DMS153 treated with DMSO at 0.1 percent for 48 hours (cell line): ENCODE data around the gene QPCTL.
"Not testable (repeated sequence)": the region's sequence is repeated elsewhere in the genome, so short reads cannot be mapped to it uniquely, and the experiment has no call there.

Experiments used
- DNase-seq: peaks from one replicate; lab custom pipeline; 2025; ENCODE audit not compliant: unreplicated experiment; lab: John Stamatoyannopoulos, UW

Gene QPCTL

DNA sequence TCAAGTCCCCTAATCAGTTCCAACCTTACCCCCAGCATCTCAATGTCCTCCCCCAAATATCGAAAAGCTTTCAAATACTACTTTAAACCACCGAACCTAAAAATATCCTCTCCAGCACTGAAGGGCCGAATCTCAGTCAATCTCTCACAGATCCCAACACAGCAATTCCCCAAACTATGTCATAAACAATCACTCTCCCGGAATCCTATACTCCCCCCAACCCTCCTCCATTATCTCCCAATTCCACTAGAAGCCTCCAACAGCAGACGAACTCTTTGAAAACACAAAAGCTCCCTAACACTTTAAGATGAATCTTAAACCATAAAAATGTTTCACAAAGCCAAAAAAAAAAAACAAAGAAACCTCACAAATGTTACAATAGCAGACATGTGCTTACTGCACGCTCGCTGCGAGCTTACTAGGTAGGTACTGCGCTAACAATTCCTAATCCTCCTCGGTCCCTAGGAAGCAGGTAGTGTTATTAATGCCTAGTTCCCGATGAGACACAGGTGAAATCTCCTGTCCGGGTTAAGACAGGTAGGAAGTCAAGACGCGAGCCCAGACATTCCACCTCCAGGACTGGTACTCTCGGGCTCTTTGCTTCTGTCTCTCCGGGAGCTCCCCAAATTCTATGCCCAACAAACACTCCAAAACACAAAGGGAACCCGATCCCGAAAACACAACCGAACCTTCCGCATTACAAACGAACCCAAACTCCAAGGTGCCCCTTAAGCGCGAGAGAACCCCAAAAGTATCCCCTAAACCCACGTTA is 24.1 kb downstream of the QPCTL start:
- DNase-seq, result no peak

DNA sequence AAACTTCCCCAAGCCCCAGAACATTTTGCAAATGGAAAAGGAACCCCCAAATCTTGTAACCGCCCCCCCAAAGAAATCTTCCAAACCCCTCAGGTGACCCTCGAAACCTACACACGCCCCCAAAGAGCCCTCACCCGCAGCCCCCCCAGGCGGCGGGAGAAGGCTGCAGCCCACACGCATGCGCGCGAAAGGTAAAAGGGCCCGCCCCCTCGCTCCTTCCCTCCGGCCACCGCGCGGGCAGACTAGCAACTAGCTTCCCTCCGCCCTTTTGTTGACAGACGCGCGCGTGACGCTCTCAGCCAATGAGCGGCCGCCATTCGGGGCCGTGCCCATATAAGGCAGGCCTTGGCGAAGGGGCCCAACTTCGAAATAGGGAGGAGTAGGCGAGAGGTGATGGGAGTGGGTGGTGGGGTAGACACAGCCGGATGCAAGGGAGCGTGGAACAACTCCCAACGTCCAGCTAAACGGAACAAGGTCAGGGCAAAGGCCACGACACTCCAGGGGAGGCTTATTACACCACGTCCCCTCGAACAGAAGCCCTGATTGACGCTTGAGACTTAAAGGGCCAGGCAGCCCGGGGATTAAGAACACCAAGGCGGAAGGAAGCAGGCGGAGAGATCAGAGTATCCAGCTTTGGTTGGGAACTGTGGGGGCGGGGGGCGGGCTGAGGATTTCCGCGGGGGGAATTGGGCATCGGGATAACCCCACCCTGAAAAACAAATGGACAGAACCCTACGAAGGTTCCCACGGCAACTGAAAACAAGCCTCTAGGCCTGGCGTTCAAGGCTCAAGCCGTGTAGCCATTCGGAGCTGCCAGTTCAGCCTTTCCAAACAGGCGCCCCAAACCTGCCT is 24.9 kb downstream of the QPCTL start:
- peak; percentile 95 for DNase-seq

DNA sequence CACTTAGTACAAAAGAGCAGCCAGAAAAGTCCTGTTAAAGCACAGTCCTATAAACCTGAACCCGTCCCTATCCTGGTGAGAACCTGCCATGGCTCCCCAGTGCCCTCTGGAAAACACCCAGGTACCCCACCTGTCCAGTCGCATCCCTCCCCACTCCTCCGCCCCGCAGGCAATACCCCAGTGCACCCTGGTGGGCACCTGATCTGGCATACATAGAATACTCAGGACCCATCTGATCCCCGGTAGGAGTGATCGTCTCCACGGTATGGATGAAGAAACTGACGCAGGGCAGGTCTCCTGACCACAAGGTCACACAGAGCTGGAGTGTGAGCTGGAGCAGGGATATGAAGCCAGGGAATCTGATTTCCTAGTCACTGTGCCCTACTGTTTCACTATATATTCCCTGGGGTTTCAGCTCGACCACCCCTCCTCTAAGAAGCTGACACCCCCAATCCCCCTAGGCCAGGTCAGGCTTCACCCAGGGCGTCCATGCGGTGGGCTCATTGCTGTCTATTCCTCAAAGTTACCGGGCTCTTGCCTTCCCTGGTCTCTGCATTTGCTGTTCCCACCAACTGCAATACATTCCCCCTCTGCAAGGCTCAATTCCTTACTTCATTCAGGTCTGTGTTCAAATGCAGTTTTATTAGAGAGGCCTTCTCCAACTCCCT is 25.7 kb downstream of the QPCTL start:
- no peak for DNase-seq

DNA sequence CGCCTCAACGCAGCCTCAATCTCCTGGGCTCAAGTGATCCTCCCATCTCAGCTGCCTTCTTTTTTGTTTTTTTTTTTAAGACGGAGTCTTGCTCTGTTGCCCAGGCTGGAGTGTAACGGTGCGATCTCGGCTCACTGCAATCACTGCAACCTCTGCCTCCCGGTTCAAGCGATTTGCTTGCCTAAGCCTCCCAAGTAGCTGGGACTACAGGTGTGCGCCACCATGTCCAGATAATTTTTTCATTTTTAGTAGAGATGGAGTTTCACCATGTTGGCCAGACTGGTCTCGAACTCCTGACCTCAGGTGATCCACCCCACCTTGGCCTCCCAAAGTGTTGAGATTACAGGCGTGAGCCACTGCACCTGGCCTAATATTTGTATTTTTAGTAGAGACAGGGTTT is 27.6 kb downstream of the QPCTL start:
- not testable (repeated sequence) for DNase-seq

DNA sequence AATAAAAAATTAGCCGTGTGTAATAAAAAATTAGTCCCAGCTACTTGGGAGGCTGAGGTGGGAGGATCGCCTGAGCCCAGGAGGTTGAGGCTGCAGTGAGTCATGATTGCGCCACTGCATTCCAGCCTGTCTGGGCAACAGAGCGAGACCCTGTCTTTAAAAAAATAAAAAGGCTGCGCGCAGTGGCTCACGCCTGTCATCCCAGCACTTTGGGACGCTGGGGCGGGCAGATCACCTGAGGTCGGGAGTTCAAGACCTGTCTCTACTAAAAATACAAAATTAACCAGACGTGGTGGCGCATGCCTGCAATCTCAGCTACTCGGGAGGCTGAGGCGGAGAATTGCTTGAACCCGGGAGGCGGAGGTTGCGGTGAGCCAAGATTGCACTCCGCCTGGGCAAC is 36.2 kb downstream of the QPCTL start:
- DNase-seq, result not testable (repeated sequence)

DNA sequence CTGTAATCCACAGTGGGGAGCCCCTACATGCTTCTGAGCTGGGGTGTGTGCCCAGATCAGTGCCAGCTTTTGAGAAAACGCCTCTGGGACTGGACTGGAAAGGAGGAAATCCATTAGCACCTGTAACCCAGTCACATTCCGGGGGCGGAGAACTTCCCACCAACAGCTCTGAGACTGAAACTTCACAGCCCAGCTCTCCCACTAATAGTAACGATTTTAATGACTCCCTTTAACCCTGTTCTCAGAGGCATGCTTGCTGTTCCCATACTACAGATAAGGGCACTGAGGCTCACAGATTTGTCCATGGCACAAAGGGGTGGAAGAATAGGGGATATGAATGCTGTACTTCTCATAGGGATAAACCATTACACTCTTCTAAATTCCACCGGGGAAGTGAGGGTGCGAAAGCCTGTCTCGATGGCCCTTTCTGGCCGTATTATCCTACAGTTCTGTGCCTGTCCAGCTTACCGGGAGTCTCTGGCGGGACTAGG is 37.4 kb downstream of the QPCTL start:
- DNase-seq, result no peak

DNA sequence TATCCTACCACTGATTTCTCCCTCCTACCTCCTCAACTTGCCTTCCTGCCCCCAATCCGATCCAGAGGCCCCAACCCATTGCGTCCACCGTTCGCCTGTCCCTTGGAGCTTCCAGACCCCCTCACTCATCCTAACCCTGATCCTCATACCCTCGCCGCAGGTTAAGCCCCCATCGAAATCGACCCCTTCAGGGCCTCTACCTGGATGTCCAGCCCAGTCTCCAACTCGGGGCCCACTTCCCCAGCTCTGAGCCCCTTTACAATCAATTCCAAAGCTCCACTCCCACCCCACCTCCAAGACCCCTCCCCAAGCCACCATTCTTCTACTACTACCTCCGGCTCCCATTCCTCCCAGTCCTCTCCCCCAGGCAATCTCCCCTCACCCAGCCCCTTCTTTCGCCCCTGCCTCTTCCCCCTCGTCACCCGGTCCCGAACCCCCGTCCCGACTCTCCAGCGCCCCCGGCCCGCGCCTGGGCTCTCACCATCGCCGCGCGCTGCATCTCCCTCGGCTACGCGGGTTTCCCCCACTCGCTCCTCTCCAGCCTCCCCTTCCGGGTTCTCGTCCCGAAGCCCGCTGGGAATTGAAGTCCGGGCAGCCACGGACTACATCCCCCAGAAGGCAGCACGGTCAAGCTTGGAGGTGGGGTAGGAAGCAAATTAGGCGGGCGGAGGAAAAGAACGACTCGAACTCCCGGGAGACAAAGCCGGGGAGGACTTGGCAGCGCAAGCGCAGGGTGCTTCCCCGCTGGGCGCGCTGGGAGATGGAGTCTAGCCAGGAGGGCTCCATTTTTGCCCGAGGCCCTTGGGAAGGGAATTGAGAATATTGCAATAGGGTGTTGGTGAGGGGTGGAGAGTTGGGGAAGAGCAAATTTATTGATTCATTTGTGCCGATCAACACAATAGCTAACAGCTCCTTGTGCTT is 38.2 kb downstream of the QPCTL start, which contains the start of gene FBXO46:
Gene FBXO46, minus strand, starts transcription at position 529 of the 921 bp plus-strand sequence. CDS start 17,401 bp downstream, outside the sequence.
- peak; percentile 97 for DNase-seq

DNA sequence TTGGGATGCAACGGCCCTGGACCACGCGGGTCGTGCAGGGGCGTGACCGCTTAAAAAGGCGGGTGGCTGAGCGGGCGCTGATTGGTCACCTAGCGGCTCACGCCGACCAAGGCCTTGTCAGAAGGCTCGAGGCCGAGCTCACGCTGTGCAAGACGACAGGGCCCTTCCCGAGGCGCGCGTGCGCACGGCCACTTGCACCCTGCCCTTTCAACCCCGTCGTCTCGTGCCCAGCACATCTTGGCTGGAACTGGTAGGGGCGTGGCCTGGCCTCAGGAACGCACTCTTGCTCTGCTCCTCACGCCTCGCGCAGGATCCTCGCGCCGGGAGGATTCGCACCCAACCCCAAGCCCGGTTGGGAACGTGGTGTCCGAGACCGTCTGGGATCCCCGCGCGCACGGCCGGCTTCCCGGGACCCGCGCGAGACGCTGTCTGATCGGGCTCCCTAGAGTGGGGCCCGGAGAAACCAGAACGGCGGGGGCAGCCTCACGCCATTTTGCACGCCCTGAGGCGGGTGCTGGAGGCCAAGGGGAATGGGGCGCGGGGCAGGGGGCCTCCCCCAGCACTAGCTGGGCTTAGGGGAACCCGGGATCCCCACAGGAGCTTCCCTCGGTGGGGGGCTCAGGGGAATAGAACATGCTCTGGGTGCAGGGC is 40.8 kb downstream of the QPCTL start, which contains the start of gene MEIOSIN:
Gene MEIOSIN, plus strand, starts transcription at position 280 of the 651 bp plus-strand sequence. CDS start 1,938 bp downstream, outside the sequence.
- DNase-seq, result no peak

DNA sequence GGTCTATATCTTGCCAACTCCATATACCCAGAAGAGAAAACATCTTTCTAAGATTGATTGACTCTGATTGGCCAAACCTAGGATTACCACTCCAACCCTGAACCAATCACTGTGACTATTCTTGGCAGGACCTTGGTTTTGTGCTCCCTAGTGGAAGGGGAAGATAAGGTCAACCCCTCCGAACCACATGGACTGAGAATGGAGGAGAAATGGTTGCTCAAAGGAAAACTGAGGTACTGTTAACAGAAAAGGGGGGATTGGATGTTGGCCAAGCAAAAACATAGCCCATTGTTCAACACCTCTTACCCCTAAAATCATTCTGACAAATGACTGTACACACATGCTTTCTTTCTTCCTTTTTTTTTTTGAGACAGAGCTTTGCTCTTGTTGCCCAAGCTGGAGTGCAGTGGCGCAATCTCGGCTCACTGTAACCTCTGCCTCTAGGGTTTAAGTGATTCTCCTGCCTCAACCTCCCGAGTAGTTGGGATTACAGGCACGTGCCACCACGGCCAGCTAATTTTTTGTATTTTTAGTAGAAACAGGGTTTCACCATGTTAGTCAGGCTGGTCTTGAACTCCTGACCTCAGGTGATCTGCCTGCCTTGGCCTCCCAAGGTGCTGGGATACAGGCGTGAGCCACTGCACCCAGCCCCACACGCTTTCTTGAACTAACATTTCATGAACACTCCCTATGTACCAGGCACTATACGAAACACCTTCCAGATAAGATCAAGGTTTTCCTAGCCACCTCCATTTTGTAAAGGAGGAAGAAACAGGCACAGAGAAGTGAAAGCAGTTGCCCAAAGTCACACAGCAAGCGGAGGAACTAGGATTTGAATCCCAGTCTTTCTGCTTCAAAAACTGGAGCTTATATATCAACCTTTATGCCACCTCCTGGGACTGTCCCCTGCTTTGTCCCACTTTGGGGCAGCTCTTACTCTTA is 47.3 kb downstream of the QPCTL start:
- DNase-seq, result no peak

DNA sequence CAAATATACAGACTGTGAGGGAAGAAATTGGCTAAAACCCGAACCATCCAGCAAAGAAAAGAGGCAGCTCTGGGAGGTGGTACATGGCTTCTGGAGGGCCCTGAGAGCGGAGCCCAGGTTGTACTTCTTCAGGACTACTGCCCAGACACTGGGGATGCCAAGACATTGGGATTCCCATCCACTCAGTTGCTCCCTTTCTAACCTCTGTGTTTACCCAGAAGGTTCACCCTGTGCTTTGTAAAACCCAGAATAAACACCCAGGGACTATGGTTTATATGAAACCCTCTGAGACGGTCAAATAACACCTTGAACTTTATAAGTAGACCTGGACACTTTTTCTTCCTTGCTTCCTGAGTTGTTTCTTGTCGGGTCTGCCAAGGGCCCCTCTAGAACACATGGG is 50.5 kb downstream of the QPCTL start:
- no peak for DNase-seq

DNA sequence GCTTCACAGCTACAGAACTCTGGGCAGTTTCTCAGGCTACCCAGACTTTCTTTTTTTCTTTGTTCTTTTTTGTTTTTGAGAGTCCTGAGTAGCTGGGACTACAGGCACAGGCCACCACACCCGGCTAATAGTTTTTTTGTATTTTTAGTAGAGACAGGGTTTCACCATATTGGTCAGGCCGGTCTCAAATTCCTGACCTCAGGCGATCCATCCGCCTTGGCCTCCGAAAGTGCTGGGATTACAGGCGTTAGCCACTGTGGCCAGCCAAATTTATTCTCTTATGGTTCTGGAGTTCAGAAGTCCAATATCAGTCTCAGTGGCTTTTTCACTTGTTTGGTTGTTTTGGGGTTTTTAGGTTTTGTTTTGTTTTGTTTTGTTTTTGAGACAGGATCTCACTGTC is 53.1 kb downstream of the QPCTL start:
- DNase-seq, result no peak

DNA sequence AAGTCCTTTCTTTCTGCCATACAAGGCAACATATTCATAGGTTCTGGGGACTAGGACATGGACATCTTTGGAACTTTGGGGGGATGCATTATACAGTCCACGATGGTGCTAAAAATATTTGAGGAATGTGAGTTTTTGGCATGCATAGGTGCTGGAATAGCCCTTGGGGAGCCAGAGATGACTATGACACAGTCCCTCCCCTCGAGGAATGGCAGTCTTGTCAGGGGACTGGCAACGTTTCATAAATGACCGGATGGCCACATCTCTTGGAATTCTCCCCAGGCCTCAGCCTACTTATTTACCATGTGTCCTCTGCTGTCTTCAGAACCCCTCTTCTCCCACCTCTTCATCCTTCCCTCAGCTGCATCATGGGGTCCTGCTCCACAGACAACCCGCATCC is 54.4 kb downstream of the QPCTL start:
- no peak for DNase-seq

DNA sequence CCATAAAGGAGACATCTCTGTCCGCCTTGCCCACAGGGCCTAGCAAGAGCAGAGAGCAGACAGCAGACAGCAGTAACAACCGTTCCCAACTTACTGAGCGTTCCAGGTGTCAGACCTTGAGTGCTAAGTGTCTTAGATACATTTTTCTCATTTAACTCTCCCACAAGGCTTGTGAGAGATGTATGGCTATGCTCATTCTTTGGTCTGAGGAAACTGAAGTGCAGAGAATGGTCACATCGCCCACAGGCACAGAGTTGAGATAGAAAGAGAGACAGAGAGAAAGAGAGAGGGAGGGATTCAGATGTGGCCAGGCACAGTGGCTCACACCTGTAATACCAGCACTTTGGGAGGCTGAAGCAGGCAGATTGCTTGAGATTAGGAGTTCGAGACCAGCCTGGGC is 55.0 kb downstream of the QPCTL start:
- no peak for DNase-seq

DNA sequence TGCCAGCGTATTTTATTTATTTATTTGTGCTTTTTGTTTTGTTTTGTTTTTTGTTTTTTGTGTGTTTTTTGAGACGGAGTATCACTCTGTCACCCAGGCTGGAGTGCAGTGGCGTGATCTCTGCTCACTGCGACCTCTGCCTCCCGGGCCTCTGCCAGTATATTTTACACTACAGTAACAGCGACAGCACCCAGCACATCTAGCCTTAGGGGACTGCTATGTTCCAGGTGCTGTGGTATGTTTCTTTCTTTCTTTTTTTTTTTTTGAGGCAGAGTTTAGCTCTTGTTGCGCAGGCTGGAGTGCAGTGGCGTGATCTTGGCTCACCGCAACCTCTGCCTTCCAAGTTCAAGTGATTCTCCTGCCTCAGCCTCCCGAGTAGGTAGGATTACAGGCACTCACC is 59.0 kb downstream of the QPCTL start:
- DNase-seq, result not testable (repeated sequence)

DNA sequence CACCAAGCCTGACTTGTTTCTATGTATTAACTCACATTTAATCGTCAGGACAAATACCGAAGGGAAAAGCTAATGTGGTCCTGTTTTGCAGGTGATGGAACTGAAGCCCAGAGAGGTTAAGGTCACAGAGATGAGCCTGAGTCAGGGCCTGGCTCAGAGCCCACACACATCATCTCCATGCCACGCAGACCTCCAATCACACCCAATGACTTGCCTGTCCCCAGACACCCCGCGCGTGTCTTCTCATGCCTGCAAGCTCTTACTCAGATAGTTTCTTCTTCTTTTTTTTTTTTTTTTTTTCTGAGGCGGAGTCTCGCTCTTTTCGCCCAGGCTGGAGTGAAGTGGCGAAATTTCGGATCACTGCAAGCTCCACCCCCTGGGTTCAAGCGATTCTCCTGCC is 60.2 kb downstream of the QPCTL start:
- no peak for DNase-seq

DNA sequence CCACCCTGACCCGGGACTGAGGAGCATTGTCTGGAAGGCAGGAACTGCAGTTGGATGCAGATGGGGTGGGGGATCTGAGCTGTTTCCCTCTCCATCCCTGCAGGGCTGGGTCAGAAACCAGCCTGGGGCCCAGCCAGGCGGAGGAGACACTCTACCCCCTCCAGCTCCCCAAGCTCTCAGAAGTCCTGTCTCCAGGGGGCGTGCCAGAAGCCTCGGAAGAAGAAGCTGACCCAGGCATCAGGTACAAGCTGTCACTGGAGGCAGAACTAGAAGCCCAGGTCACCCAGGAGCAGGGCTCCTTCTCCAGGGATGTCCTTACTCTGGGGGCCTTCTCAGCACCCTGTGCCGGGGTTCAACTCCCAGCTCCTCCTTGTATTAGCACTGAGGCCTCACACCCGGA is 61.1 kb downstream of the QPCTL start:
- DNase-seq, result no peak
